ENCODE results near the gene DSCAML1.
"Not testable (repeated sequence)": the region's sequence is repeated elsewhere in the genome, so short reads cannot be mapped to it uniquely, and the experiment has no call there.

DNA sequence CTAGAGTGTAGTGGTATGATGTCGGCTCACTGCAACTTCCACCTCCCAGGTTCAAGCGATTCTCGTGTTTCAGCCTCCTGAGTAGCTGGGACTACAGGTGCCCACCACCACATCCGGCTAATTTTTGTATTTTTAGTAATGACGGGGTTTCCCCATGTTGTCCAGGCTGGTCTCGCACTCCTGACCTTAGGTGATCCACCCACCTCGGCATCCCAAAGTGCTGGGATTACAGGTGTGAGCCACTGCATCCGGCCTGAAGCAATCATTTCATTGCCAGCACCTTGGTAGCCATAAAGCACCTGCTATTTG lies 340.3 kb downstream of the DSCAML1 start:
- TF ChIP-seq, protein P1, sequence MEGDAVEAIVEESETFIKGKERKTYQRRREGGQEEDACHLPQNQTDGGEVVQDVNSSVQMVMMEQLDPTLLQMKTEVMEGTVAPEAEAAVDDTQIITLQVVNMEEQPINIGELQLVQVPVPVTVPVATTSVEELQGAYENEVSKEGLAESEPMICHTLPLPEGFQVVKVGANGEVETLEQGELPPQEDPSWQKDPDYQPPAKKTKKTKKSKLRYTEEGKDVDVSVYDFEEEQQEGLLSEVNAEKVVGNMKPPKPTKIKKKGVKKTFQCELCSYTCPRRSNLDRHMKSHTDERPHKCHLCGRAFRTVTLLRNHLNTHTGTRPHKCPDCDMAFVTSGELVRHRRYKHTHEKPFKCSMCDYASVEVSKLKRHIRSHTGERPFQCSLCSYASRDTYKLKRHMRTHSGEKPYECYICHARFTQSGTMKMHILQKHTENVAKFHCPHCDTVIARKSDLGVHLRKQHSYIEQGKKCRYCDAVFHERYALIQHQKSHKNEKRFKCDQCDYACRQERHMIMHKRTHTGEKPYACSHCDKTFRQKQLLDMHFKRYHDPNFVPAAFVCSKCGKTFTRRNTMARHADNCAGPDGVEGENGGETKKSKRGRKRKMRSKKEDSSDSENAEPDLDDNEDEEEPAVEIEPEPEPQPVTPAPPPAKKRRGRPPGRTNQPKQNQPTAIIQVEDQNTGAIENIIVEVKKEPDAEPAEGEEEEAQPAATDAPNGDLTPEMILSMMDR (IDR thresholded peaks at IDR 0.05; ENCODE audit: low read length): not testable (repeated sequence)
- not testable (repeated sequence) for TF ChIP-seq EZH2 (IDR thresholded peaks at IDR 0.05; ENCODE audit: borderline replicate concordance, low read length)

Measured in OCI-LY1 (cell line).